ENCODE measurements around the gene OR4B1. TPM values are rescaled to one million over a fixed set of nuclear protein-coding genes. Genes with fewer than 3 reads are reported as not detected.
"Not testable (repeated sequence)": the region's sequence is repeated elsewhere in the genome, so short reads cannot be mapped to it uniquely, and the experiment has no call there.

The OR4B1 gene
- polyA plus RNA-seq, 3 donors = not detected

- peaks cover 0 to 2% (median 0%) of the 10 kb centered on the region in 7 donors for H3K9me3 Mint-ChIP-seq
- TF ChIP-seq CTCF (IDR thresholded peaks at IDR 0.05) = no peak
- H2AFZ ChIP-seq (ENCODE audit: insufficient read depth, low read depth, low read length, poor library complexity, severe bottlenecking) = no peak overlapping the region
- H3K36me3 ChIP-seq (replicated peaks in 1 of 2; ENCODE audit: control insufficient read depth in 1 of 2, insufficient read depth in 2 of 2, low read length in 2 of 2) = no peaks in the 10 kb centered on the region
- H3K4me1 Mint-ChIP-seq = no peaks in the 10 kb centered on the region
- H3K36me3 Mint-ChIP-seq = no peaks in the 10 kb centered on the region
- H3K4me3 ChIP-seq (replicated peaks in 1 of 3; ENCODE audit: low read depth in 2 of 3, low read length in 3 of 3) = no peak overlapping the region
- H3K9ac ChIP-seq (ENCODE audit: insufficient read depth, low read length, poor library complexity, severe bottlenecking) = no peak overlapping the region
- intact Hi-C loops (cut with micrococcal nuclease) = no loop called here
- H3K4me1 ChIP-seq (ENCODE audit: control insufficient read depth in 1 of 2, insufficient read depth in 2 of 2, low read length in 2 of 2) = no peaks in the 10 kb centered on the region
- H3K4me3 Mint-ChIP-seq = no peak overlapping the region
- H3K27ac ChIP-seq (ENCODE audit: low read depth in 1 of 2, low read length in 2 of 2) = no peak overlapping the region
- no peak for DNase-seq
- no peaks in the 10 kb centered on the region for H4K20me1 ChIP-seq (ENCODE audit: insufficient read depth, low read length)
- H3K79me2 ChIP-seq (ENCODE audit: insufficient read depth, low read length) = no peaks in the 10 kb centered on the region
- H3K27me3 Mint-ChIP-seq (ENCODE audit: low read depth in 3 of 3) = peaks cover 0 to 5% (median 4%) of the 10 kb centered on the region in 3 donors
- H3K9me3 ChIP-seq (replicated peaks in 1 of 2; ENCODE audit: control insufficient read depth in 1 of 2, insufficient read depth in 1 of 2, low read length in 2 of 2) = no peaks in the 10 kb centered on the region
- H3K27ac Mint-ChIP-seq = no peak overlapping the region
- H3K4me2 ChIP-seq (replicated peaks; ENCODE audit: extremely low read depth, low read length, poor library complexity, severe bottlenecking) = no peak overlapping the region
- WGBS (ENCODE audit: insufficient coverage) = 47% methylated on average over 3 of the region's 7 CpGs
- no peaks in the 10 kb centered on the region for H3K27me3 ChIP-seq (ENCODE audit: control insufficient read depth in 2 of 2, insufficient read depth in 2 of 2, low read length in 2 of 2)
These were observed 6.6 kb upstream of the OR4B1 start for GRCh38 chr11:48210052-48210451.

GRCh38 chr11:48228761-48229160 is 12.2 kb downstream of the OR4B1 start:
- Mint-ChIP-seq H3K36me3 (no peaks in the 10 kb centered on the region), H3K27me3 (ENCODE audit: low read depth in 3 of 3) (no peaks in the 10 kb centered on the region), H3K9me3 (peaks cover 5 to 17% (median 14%) of the 10 kb centered on the region in 7 donors), H3K4me3 (no peak overlapping the region), H3K27ac (no peak overlapping the region), H3K4me1 (no peaks in the 10 kb centered on the region)
- Histone ChIP-seq H3K27me3 (ENCODE audit: control insufficient read depth in 2 of 2, insufficient read depth in 2 of 2, low read length in 2 of 2) (no peaks in the 10 kb centered on the region), H3K4me3 (replicated peaks in 1 of 3; ENCODE audit: low read depth in 2 of 3, low read length in 3 of 3) (no peak overlapping the region), H2AFZ (ENCODE audit: insufficient read depth, low read depth, low read length, poor library complexity, severe bottlenecking) (no peak overlapping the region), H3K4me1 (ENCODE audit: control insufficient read depth in 1 of 2, insufficient read depth in 2 of 2, low read length in 2 of 2) (no peaks in the 10 kb centered on the region), H3K36me3 (replicated peaks in 1 of 2; ENCODE audit: control insufficient read depth in 1 of 2, insufficient read depth in 2 of 2, low read length in 2 of 2) (no peaks in the 10 kb centered on the region), H3K79me2 (ENCODE audit: insufficient read depth, low read length) (no peaks in the 10 kb centered on the region), H3K9me3 (replicated peaks in 1 of 2; ENCODE audit: control insufficient read depth in 1 of 2, insufficient read depth in 1 of 2, low read length in 2 of 2) (peaks cover 0 to 10% of the 10 kb centered on the region in 2 donors), H3K27ac (ENCODE audit: low read depth in 1 of 2, low read length in 2 of 2) (no peak overlapping the region), H3K9ac (ENCODE audit: insufficient read depth, low read length, poor library complexity, severe bottlenecking) (no peak overlapping the region), H3K4me2 (replicated peaks; ENCODE audit: extremely low read depth, low read length, poor library complexity, severe bottlenecking) (no peak overlapping the region), H4K20me1 (ENCODE audit: insufficient read depth, low read length) (no peaks in the 10 kb centered on the region)
- intact Hi-C loops (cut with micrococcal nuclease) = no loop called here
- TF ChIP-seq CTCF (IDR thresholded peaks at IDR 0.05) = no peak
- DNase-seq = no peak
- 92% methylated on average over 15 of the region's 18 CpGs for WGBS (ENCODE audit: insufficient coverage)

GRCh38 chr11:48230057-48230456 is 13.4 kb downstream of the OR4B1 start:
- 89% methylated on average over 6 of the region's 11 CpGs for WGBS (ENCODE audit: insufficient coverage)
- intact Hi-C loops (cut with micrococcal nuclease) = not testable (repeated sequence)

More at GRCh38 chr11:48230057-48230456, 13.4 kb downstream of the OR4B1 start:
- not testable (repeated sequence) for H3K36me3 Mint-ChIP-seq; H3K9ac ChIP-seq (ENCODE audit: insufficient read depth, low read length, poor library complexity, severe bottlenecking); H3K79me2 ChIP-seq (ENCODE audit: insufficient read depth, low read length); H3K36me3 ChIP-seq (replicated peaks in 1 of 2; ENCODE audit: control insufficient read depth in 1 of 2, insufficient read depth in 2 of 2, low read length in 2 of 2); H4K20me1 ChIP-seq (ENCODE audit: insufficient read depth, low read length); H3K9me3 ChIP-seq (replicated peaks in 1 of 2; ENCODE audit: control insufficient read depth in 1 of 2, insufficient read depth in 1 of 2, low read length in 2 of 2); H3K27me3 Mint-ChIP-seq (ENCODE audit: low read depth in 3 of 3); DNase-seq; H3K4me1 Mint-ChIP-seq; H3K27me3 ChIP-seq (ENCODE audit: control insufficient read depth in 2 of 2, insufficient read depth in 2 of 2, low read length in 2 of 2); H3K27ac ChIP-seq (ENCODE audit: low read depth in 1 of 2, low read length in 2 of 2); H3K4me3 ChIP-seq (replicated peaks in 1 of 3; ENCODE audit: low read depth in 2 of 3, low read length in 3 of 3); H3K4me3 Mint-ChIP-seq; H3K4me2 ChIP-seq (replicated peaks; ENCODE audit: extremely low read depth, low read length, poor library complexity, severe bottlenecking); H2AFZ ChIP-seq (ENCODE audit: insufficient read depth, low read depth, low read length, poor library complexity, severe bottlenecking); H3K4me1 ChIP-seq (ENCODE audit: control insufficient read depth in 1 of 2, insufficient read depth in 2 of 2, low read length in 2 of 2)
- peak overlapping the region in 1 of 7 donors; percentile 2 for H3K27ac Mint-ChIP-seq
- H3K9me3 Mint-ChIP-seq = peaks cover 5 to 21% (median 15%) of the 10 kb centered on the region in 7 donors

All from CD14-positive monocyte (primary cell).